OCI-LY7 (cell line): ENCODE results near the gene VEPH1. TPM values are rescaled to one million over a fixed set of nuclear protein-coding genes. Genes with fewer than 3 reads are reported as not detected.

Experiments used
- BruUV-seq: library from RNA; stranded (reverse); fragments of 400-500 nt; replicated peaks from 2 replicates; lab custom pipeline; 2021; lab: Mats Ljungman, UMichigan
- CTCF ChIA-PET: fragments of 300-600 bp; sonication (Branson Sonifier 250); formaldehyde crosslinking; loops from one replicate; lab custom pipeline; 2022; ENCODE audit warnings: antibody characterized with exemption; ENCODE audit not compliant: unreplicated experiment; lab: Charles Lee
- POLR2A ChIA-PET: fragments of 300-600 bp; sonication (Branson Sonifier 250); formaldehyde crosslinking; loops from one replicate; lab custom pipeline; 2022; ENCODE audit warnings: antibody characterized with exemption; lab: Charles Lee
- DNase-seq: peaks from one replicate; pipeline ENCODE4 v3.0.0-alpha.2; 2015; ENCODE audit warnings: low spot score
- H2AFZ ChIP-seq: fragments of 200-600 bp; sonication (generic), shearing (Covaris generic); 2 replicates; pipeline ENCODE4 v1.6.1; 2014; ENCODE audit warnings: mild to moderate bottlenecking, antibody characterized with exemption, low read length, moderate library complexity
- H3K27ac ChIP-seq: fragments of 200-600 bp; sonication (generic); 2 replicates; pipeline ENCODE4 v1.5.1; 2014; ENCODE audit warnings: mixed run types, low read depth, mild to moderate bottlenecking, moderate library complexity, low read length, inconsistent platforms; ENCODE audit not compliant: poor library complexity, severe bottlenecking
- H3K36me3 ChIP-seq: fragments of 200-600 bp; sonication (generic); 2 replicates; pipeline ENCODE4 v1.6.1; 2014; ENCODE audit warnings: mild to moderate bottlenecking, antibody characterized with exemption, low read length, moderate library complexity, mixed read lengths; ENCODE audit not compliant: insufficient read depth
- H3K4me1 ChIP-seq: fragments of 200-600 bp; sonication (generic); 2 replicates; pipeline ENCODE4 v1.5.1; 2014; ENCODE audit warnings: mild to moderate bottlenecking, low read length; ENCODE audit not compliant: insufficient read depth, poor library complexity, severe bottlenecking
- H3K4me2 ChIP-seq: fragments of 200-600 bp; sonication (generic); 2 replicates; pipeline ENCODE4 v1.6.1; 2014; ENCODE audit warnings: mild to moderate bottlenecking, low read length
- H3K4me3 ChIP-seq: fragments of 200-600 bp; sonication (generic); 2 replicates; pipeline ENCODE4 v1.5.1; 2014; ENCODE audit warnings: mild to moderate bottlenecking, low read depth, low read length; ENCODE audit not compliant: poor library complexity, severe bottlenecking
- H3K79me2 ChIP-seq: fragments of 200-600 bp; sonication (generic); 2 replicates; pipeline ENCODE4 v1.6.1; 2016; ENCODE audit warnings: low read depth, mild to moderate bottlenecking, low read length, moderate library complexity, mixed read lengths; ENCODE audit not compliant: insufficient read depth
- H3K9me2 ChIP-seq: fragments of 200-600 bp; sonication (generic); 2 replicates; pipeline ENCODE4 v1.6.1; 2016; ENCODE audit warnings: mild to moderate bottlenecking, low read length, mixed read lengths; ENCODE audit not compliant: insufficient read depth
- H3K9me3 ChIP-seq: fragments of 200-600 bp; sonication (generic); 2 replicates; pipeline ENCODE4 v1.6.1; 2014; ENCODE audit warnings: mild to moderate bottlenecking, mixed run types, low read length, mixed read lengths
- H4K20me1 ChIP-seq: fragments of 200-600 bp; sonication (generic); 2 replicates; pipeline ENCODE4 v1.6.1; 2014; ENCODE audit warnings: mild to moderate bottlenecking, antibody characterized with exemption, low read length, moderate library complexity, mixed read lengths; ENCODE audit not compliant: insufficient read depth
- EZH2phosphoT487 ChIP-seq: fragments of 200-600 bp; sonication (generic); IDR thresholded peaks from 2 replicates; pipeline ENCODE4 v1.6.1; 2018; ENCODE audit warnings: low read depth, borderline replicate concordance, mild to moderate bottlenecking, mixed run types, antibody characterized with exemption, low read length, moderate library complexity, mixed read lengths
- intact Hi-C: fragments of 100-400 bp; cut with micrococcal nuclease; formaldehyde crosslinking; loops from one replicate; pipeline ENCODE4 v1.10.0; 2022; ENCODE audit not compliant: unreplicated experiment
- total RNA-seq, 2 experiments: library from RNA; depleted of rRNA in 1 of 2; stranded (reverse); fragments of >200 nt in 1 of 2; shearing (Covaris generic) in 1 of 2; gene quantifications; 2 replicates each; pipeline ENCODE4 v1.2.3, GENCODE V29; 2014 to 2022
- TF ChIP-seq, protein P1 (sequence below): fragments of 200-600 bp; sonication (generic); conservative IDR thresholded peaks from 2 replicates; pipeline ENCODE4 v1.5.1; 2014; ENCODE audit warnings: mild to moderate bottlenecking, antibody characterized with exemption, low read length, moderate library complexity, mixed read lengths

VEPH1 gene
- total RNA-seq, 2 experiments from 2014 or later = not detected

- Histone ChIP-seq H3K9me2 (no peaks in the 10 kb centered on the region), H4K20me1 (no peaks in the 10 kb centered on the region), H3K4me1 (no peaks in the 10 kb centered on the region), H3K4me2 (no peak overlapping the region), H3K36me3 (no peaks in the 10 kb centered on the region), H2AFZ (no peak overlapping the region), H3K79me2 (no peaks in the 10 kb centered on the region), H3K4me3 (no peak overlapping the region), H3K9me3 (no peaks in the 10 kb centered on the region), H3K27ac (no peak overlapping the region)
- DNase-seq = no peak
- intact Hi-C loops = no loop called here
- POLR2A ChIA-PET = no interaction called here
- BruUV-seq = no TSS peak
- TF ChIP-seq, protein P1, sequence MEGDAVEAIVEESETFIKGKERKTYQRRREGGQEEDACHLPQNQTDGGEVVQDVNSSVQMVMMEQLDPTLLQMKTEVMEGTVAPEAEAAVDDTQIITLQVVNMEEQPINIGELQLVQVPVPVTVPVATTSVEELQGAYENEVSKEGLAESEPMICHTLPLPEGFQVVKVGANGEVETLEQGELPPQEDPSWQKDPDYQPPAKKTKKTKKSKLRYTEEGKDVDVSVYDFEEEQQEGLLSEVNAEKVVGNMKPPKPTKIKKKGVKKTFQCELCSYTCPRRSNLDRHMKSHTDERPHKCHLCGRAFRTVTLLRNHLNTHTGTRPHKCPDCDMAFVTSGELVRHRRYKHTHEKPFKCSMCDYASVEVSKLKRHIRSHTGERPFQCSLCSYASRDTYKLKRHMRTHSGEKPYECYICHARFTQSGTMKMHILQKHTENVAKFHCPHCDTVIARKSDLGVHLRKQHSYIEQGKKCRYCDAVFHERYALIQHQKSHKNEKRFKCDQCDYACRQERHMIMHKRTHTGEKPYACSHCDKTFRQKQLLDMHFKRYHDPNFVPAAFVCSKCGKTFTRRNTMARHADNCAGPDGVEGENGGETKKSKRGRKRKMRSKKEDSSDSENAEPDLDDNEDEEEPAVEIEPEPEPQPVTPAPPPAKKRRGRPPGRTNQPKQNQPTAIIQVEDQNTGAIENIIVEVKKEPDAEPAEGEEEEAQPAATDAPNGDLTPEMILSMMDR = no peak
- no peak for TF ChIP-seq EZH2phosphoT487
- CTCF ChIA-PET = no interaction called here
These were observed 25.8 kb downstream of the VEPH1 start for GRCh38 chr3:157477441-157477840.

- H4K20me1 ChIP-seq = no peaks in the 10 kb centered on the region
- H2AFZ ChIP-seq = no peak overlapping the region
- no peak overlapping the region for H3K27ac ChIP-seq
- no peaks in the 10 kb centered on the region for H3K4me1 ChIP-seq
- no peak for TF ChIP-seq EZH2phosphoT487
- TF ChIP-seq, protein P1 = no peak
- no TSS peak for BruUV-seq
- ChIA-PET CTCF (no interaction called here), POLR2A (no interaction called here)
- DNase-seq = no peak
- H3K79me2 ChIP-seq = no peaks in the 10 kb centered on the region
- intact Hi-C loops = no loop called here
- H3K9me3 ChIP-seq = no peaks in the 10 kb centered on the region
- H3K9me2 ChIP-seq = no peaks in the 10 kb centered on the region
- no peak overlapping the region for H3K4me2 ChIP-seq
- H3K36me3 ChIP-seq = no peaks in the 10 kb centered on the region
- H3K4me3 ChIP-seq = no peak overlapping the region
These were observed 27.2 kb downstream of the VEPH1 start for GRCh38 chr3:157475921-157476414.

GRCh38 chr3:157472648-157473047 is 30.6 kb downstream of the VEPH1 start:
- POLR2A ChIA-PET = interaction anchor here (0.7 kb wide), 1 partner anchor 11 kb away, joined by 5 read pairs; no protein-coding TSS in a partner anchor
- Histone ChIP-seq H3K36me3 (no peaks in the 10 kb centered on the region), H3K4me3 (no peak overlapping the region), H3K79me2 (no peaks in the 10 kb centered on the region), H3K4me2 (no peak overlapping the region), H3K27ac (no peak overlapping the region), H2AFZ (no peak overlapping the region), H3K9me3 (no peaks in the 10 kb centered on the region), H4K20me1 (no peaks in the 10 kb centered on the region), H3K4me1 (no peaks in the 10 kb centered on the region), H3K9me2 (no peaks in the 10 kb centered on the region)
- no peak for DNase-seq
- BruUV-seq = no TSS peak
- CTCF ChIA-PET = no interaction called here
- TF ChIP-seq, protein P1 = no peak
- TF ChIP-seq EZH2phosphoT487 = no peak
- intact Hi-C loops = no loop called here
